SK-N-SH treated with all-trans-retinoic acid at 6 μM for 48 hours (cell line): ENCODE data around the gene RNF157.

Experiments used
- ATAC-seq: fragments of 200-7000 bp; cut with Tn5 transposase; 3 replicates; pipeline ENCODE4 v1.9.1; 2020; ENCODE audit warnings: mild to moderate bottlenecking, moderate library complexity
- ARNTL ChIP-seq: fragments of 450-650 bp; formaldehyde crosslinking; IDR thresholded peaks from 2 replicates; pipeline ENCODE4 v1.5.0; 2020; ENCODE audit warnings: low read depth, mild to moderate bottlenecking, moderate library complexity, borderline replicate concordance
- CSDC2 ChIP-seq: fragments of 250-450 bp; sonication (Bioruptor Pico); IDR thresholded peaks from 2 replicates; pipeline ENCODE4 v1.5.0; 2020; ENCODE audit warnings: mild to moderate bottlenecking, moderate library complexity
- ESRRG ChIP-seq: fragments of 250-450 bp; sonication (Bioruptor Pico); IDR thresholded peaks from 2 replicates; pipeline ENCODE4 v1.6.1; 2021; ENCODE audit warnings: mild to moderate bottlenecking
- GLIS3 ChIP-seq: fragments of 250-450 bp; sonication (Bioruptor Pico); IDR thresholded peaks from 2 replicates; pipeline ENCODE4 v1.5.0; 2020; ENCODE audit warnings: mild to moderate bottlenecking, moderate library complexity
- ISL1 ChIP-seq: fragments of 250-450 bp; sonication (Bioruptor Pico); IDR thresholded peaks from 2 replicates; pipeline ENCODE4 v2.1.2; 2022; ENCODE audit warnings: mild to moderate bottlenecking, moderate library complexity
- OSR1 ChIP-seq: fragments of 250-450 bp; sonication (Bioruptor Pico); IDR thresholded peaks from 2 replicates; pipeline ENCODE4 v1.8.0; 2022; ENCODE audit warnings: moderate library complexity, mild to moderate bottlenecking, inconsistent platforms
- PATZ1 ChIP-seq: fragments of 250-450 bp; sonication (Bioruptor Pico); IDR thresholded peaks from 2 replicates; pipeline ENCODE4 v1.8.0; 2020; ENCODE audit warnings: mild to moderate bottlenecking, moderate library complexity, borderline replicate concordance
- POU6F1 ChIP-seq: fragments of 250-450 bp; sonication (Bioruptor Pico); IDR thresholded peaks from 2 replicates; pipeline ENCODE4 v1.8.0; 2021; ENCODE audit warnings: low read depth, mild to moderate bottlenecking, moderate library complexity, borderline replicate concordance
- SNAI2 ChIP-seq: fragments of 250-450 bp; sonication (Bioruptor Pico); IDR thresholded peaks from 2 replicates; pipeline ENCODE4 v1.5.0; 2020; ENCODE audit warnings: mild to moderate bottlenecking, moderate library complexity
- TCF4 ChIP-seq: fragments of 250-450 bp; sonication (Bioruptor Pico); IDR thresholded peaks from 2 replicates; pipeline ENCODE4 v1.8.0; 2021; ENCODE audit warnings: mild to moderate bottlenecking, moderate library complexity, borderline replicate concordance
- TOX ChIP-seq: fragments of 250-450 bp; sonication (Bioruptor Pico); IDR thresholded peaks from 2 replicates; pipeline ENCODE4 v1.8.0; 2021; ENCODE audit warnings: mild to moderate bottlenecking, moderate library complexity, borderline replicate concordance
- TSHZ2 ChIP-seq: fragments of 250-450 bp; sonication (Bioruptor Pico); IDR thresholded peaks from 2 replicates; pipeline ENCODE4 v1.5.0; 2020; ENCODE audit warnings: mild to moderate bottlenecking, moderate library complexity
- ZC3H10 ChIP-seq: fragments of 250-450 bp; sonication (Bioruptor Pico); IDR thresholded peaks from 2 replicates; pipeline ENCODE4 v1.5.1; 2021; ENCODE audit warnings: mild to moderate bottlenecking, moderate library complexity
- ZFP3 ChIP-seq: fragments of 250-450 bp; sonication (Bioruptor Pico); IDR thresholded peaks from 2 replicates; pipeline ENCODE4 v1.5.0; 2020; ENCODE audit warnings: mild to moderate bottlenecking, moderate library complexity
- ZNF565 ChIP-seq: fragments of 450-650 bp; formaldehyde crosslinking; conservative IDR thresholded peaks from 2 replicates; pipeline ENCODE4 v1.5.0; 2020; ENCODE audit warnings: low read depth, mild to moderate bottlenecking, moderate library complexity
- ZNF70 ChIP-seq: fragments of 450-650 bp; formaldehyde crosslinking; IDR thresholded peaks from 2 replicates; pipeline ENCODE4 v1.5.0; 2020; ENCODE audit warnings: mild to moderate bottlenecking, moderate library complexity
- ZNF8 ChIP-seq: fragments of 450-650 bp; formaldehyde crosslinking; IDR thresholded peaks from 2 replicates; pipeline ENCODE4 v1.5.0; 2020; ENCODE audit warnings: mild to moderate bottlenecking, moderate library complexity
- TF ChIP-seq, protein P1 (sequence below): fragments of 250-450 bp; sonication (Bioruptor Pico); IDR thresholded peaks from 2 replicates; pipeline ENCODE4 v1.5.1; 2021; ENCODE audit warnings: mild to moderate bottlenecking, moderate library complexity
- TF ChIP-seq, protein P2 (sequence below): fragments of 250-450 bp; sonication (Bioruptor Pico); IDR thresholded peaks from 2 replicates; pipeline ENCODE4 v1.5.1; 2020; ENCODE audit warnings: low read depth, mild to moderate bottlenecking, moderate library complexity

RNF157 gene

GRCh38 chr17:76271669-76272540 is 31.6 kb upstream of the RNF157 start:
- ATAC-seq: no peak

GRCh38 chr17:76270770-76271668 is 30.7 kb upstream of the RNF157 start:
- TF ChIP-seq ZFP3 (CRISPR knock-in tag) (no peak), POU6F1 (no peak), TSHZ2 (CRISPR knock-in tag) (no peak), GLIS3 (no peak), TOX (no peak), OSR1 (CRISPR knock-in tag) (no peak), TCF4 (CRISPR knock-in tag) (no peak), ZC3H10 (CRISPR knock-in tag) (no peak)
- TF ChIP-seq, protein P1, sequence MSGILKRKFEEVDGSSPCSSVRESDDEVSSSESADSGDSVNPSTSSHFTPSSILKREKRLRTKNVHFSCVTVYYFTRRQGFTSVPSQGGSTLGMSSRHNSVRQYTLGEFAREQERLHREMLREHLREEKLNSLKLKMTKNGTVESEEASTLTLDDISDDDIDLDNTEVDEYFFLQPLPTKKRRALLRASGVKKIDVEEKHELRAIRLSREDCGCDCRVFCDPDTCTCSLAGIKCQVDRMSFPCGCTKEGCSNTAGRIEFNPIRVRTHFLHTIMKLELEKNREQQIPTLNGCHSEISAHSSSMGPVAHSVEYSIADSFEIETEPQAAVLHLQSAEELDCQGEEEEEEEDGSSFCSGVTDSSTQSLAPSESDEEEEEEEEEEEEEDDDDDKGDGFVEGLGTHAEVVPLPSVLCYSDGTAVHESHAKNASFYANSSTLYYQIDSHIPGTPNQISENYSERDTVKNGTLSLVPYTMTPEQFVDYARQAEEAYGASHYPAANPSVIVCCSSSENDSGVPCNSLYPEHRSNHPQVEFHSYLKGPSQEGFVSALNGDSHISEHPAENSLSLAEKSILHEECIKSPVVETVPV (CRISPR knock-in tag): no peak
- no peak for ATAC-seq

More at GRCh38 chr17:76271669-76272540, 31.6 kb upstream of the RNF157 start:
- TF ChIP-seq ZFP3 (CRISPR knock-in tag) (no peak), TSHZ2 (CRISPR knock-in tag) (no peak), TCF4 (CRISPR knock-in tag) (no peak)

GRCh38 chr17:76270127-76270592 is 29.9 kb upstream of the RNF157 start:
- ATAC-seq: no peak
- TF ChIP-seq TCF4 (CRISPR knock-in tag) (no peak), ZFP3 (CRISPR knock-in tag) (no peak), TSHZ2 (CRISPR knock-in tag) (no peak), ISL1 (CRISPR knock-in tag) (no peak), ESRRG (CRISPR knock-in tag) (no peak), TOX (no peak), ZNF70 (CRISPR knock-in tag) (no peak), PATZ1 (CRISPR knock-in tag) (no peak), ZNF565 (CRISPR knock-in tag) (no peak), SNAI2 (CRISPR knock-in tag) (no peak), ZNF8 (CRISPR knock-in tag) (no peak), ARNTL (no peak), ZC3H10 (CRISPR knock-in tag) (no peak), CSDC2 (no peak)
- TF ChIP-seq, protein P2, sequence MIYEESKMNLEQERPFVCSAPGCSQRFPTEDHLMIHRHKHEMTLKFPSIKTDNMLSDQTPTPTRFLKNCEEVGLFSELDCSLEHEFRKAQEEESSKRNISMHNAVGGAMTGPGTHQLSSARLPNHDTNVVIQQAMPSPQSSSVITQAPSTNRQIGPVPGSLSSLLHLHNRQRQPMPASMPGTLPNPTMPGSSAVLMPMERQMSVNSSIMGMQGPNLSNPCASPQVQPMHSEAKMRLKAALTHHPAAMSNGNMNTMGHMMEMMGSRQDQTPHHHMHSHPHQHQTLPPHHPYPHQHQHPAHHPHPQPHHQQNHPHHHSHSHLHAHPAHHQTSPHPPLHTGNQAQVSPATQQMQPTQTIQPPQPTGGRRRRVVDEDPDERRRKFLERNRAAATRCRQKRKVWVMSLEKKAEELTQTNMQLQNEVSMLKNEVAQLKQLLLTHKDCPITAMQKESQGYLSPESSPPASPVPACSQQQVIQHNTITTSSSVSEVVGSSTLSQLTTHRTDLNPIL (CRISPR knock-in tag): no peak
